Peyer's patch (tissue), 4 donors: ENCODE results near the gene MAEA. TPM values are rescaled to one million over a fixed set of nuclear protein-coding genes. Genes with fewer than 3 reads are reported as not detected.

Experiments used
- DNase-seq, 3 donors: peaks; one replicate each; pipeline ENCODE4 v3.0.0-alpha.2; 2017 to 2019
- H3K27ac ChIP-seq, 4 donors: fragments of 200-600 bp; sonication (generic); one replicate each; pipeline ENCODE4 v1.5.1; 2016 to 2019
- H3K27me3 ChIP-seq, 2 donors: fragments of 200-600 bp; sonication (generic); one replicate each; pipeline ENCODE4 v1.5.1; 2019
- H3K36me3 ChIP-seq, 3 donors: fragments of 200-600 bp; sonication (generic); one replicate each; pipeline ENCODE4 v1.5.1; 2016 to 2019
- H3K4me1 ChIP-seq, 4 donors: fragments of 200-600 bp; sonication (generic); one replicate each; pipeline ENCODE4 v1.5.1; 2016 to 2019
- H3K4me3 ChIP-seq, 4 donors: fragments of 200-600 bp; sonication (generic); 1 replicate in 3 of 4; 2 replicates in 1 of 4; pipeline ENCODE4 v1.5.1; 2016 to 2019; ENCODE audit warnings: mild to moderate bottlenecking in 1 of 4
- H3K9me3 ChIP-seq, 4 donors: fragments of 200-600 bp; sonication (generic); one replicate each; pipeline ENCODE4 v1.5.1; 2016 to 2019; ENCODE audit warnings: mild to moderate bottlenecking in 1 of 4
- CTCF ChIP-seq, 6 experiments: fragments of 450-650 bp in 4 of 6; fragments of 200-600 bp in 2 of 6; sonication (generic) in 1 of 6; IDR thresholded peaks; one replicate each; pipeline ENCODE4 v1.5.1; 2017 to 2019; ENCODE audit warnings: antibody characterized with exemption in 6 of 6, mild to moderate bottlenecking in 3 of 6, moderate library complexity in 1 of 6
- POLR2A ChIP-seq, 2 donors: fragments of 450-650 bp; IDR thresholded peaks; one replicate each; pipeline ENCODE4 v1.5.1; 2017; ENCODE audit warnings: antibody characterized with exemption in 2 of 2, mild to moderate bottlenecking in 2 of 2, moderate library complexity in 2 of 2
- total RNA-seq, 4 donors: library from RNA; depleted of rRNA; stranded (reverse); fragments of >200 nt; gene quantifications; one replicate each; pipeline ENCODE4 v1.1.0, GENCODE V29; 2016

The MAEA gene
- total RNA-seq, 4 donors from 2014 or later: 112 to 200 (median 143) TPM

GRCh38 chr4:1359144-1359501, 69.4 kb downstream of the MAEA start:
- no peaks in the 10 kb centered on the region for H3K9me3 ChIP-seq
- H3K4me1 ChIP-seq: no peaks in the 10 kb centered on the region
- no peak overlapping the region for H3K4me3 ChIP-seq
- no peak for DNase-seq
- H3K27me3 ChIP-seq: no peaks in the 10 kb centered on the region
- TF ChIP-seq POLR2A (IDR thresholded peaks at IDR 0.05) (no peak), CTCF (IDR thresholded peaks at IDR 0.05) (no peak)
- H3K27ac ChIP-seq: no peak overlapping the region
- peaks cover 0 to 46% (median 0%) of the 10 kb centered on the region in 3 donors for H3K36me3 ChIP-seq

DNA sequence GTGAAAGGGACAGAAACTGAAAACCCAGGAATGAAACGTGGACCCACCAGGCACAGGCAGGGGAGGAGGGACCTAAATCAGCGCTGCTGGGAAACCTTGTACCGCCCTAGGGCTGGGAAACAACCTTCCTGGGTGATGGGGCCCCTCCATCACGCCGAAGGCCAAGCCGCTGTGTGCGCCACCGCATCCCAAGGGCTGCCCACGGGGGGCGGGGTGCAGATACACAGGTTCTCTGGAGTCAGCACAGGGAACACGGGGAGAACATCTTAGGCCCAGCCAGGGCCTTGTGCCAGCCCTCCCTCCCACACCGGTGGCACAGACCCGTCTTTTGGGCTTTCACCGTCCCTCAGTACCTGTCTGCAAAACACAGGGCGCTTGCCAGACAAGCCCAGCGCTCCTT, 70.3 kb downstream of the MAEA start:
- peaks cover 0 to 39% (median 0%) of the 10 kb centered on the region in 3 donors for H3K36me3 ChIP-seq
- H3K27me3 ChIP-seq: no peaks in the 10 kb centered on the region
- no peak overlapping the region for H3K27ac ChIP-seq
- H3K4me3 ChIP-seq: no peak overlapping the region
- no peaks in the 10 kb centered on the region for H3K9me3 ChIP-seq
- TF ChIP-seq POLR2A (IDR thresholded peaks at IDR 0.05) (no peak), CTCF (IDR thresholded peaks at IDR 0.05) (no peak)
- no peaks in the 10 kb centered on the region for H3K4me1 ChIP-seq
- DNase-seq: no peak

- Histone ChIP-seq H3K4me3 (no peak overlapping the region), H3K27me3 (no peaks in the 10 kb centered on the region), H3K9me3 (no peaks in the 10 kb centered on the region), H3K27ac (no peak overlapping the region), H3K36me3 (peaks cover 0 to 36% (median 0%) of the 10 kb centered on the region in 3 donors), H3K4me1 (no peaks in the 10 kb centered on the region)
- no peak for TF ChIP-seq CTCF (IDR thresholded peaks at IDR 0.05)
- TF ChIP-seq POLR2A (IDR thresholded peaks at IDR 0.05): no peak
- DNase-seq: no peak
Measured at GRCh38 chr4:1360423-1361283, 71.0 kb downstream of the MAEA start.

DNA sequence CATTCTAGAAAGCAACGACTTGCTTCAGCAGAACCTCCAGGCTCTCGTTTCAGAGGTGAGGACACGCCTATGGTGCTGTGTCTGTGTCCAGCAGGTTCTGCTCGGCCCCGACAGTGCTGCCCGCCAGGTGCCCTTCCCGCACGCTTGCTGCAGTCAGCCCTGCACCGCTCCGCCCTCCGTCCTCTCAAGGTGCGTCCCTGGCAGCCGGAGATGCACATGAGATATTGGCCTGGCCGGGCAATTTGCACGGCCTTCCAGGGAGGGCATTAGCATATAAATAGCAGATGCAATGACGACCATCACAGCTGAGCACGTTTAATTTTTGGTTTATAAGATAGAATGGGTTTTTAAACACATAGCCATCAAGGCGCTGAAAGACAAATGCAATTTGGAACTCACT, 71.7 kb downstream of the MAEA start:
- H3K27ac ChIP-seq: no peak overlapping the region
- peaks cover 0 to 37% (median 0%) of the 10 kb centered on the region in 3 donors for H3K36me3 ChIP-seq
- no peak overlapping the region for H3K4me3 ChIP-seq
- TF ChIP-seq POLR2A (IDR thresholded peaks at IDR 0.05) (no peak), CTCF (IDR thresholded peaks at IDR 0.05) (no peak)
- DNase-seq: no peak
- H3K4me1 ChIP-seq: no peaks in the 10 kb centered on the region
- H3K27me3 ChIP-seq: no peaks in the 10 kb centered on the region
- H3K9me3 ChIP-seq: no peaks in the 10 kb centered on the region

- no peak for DNase-seq
- no peak for TF ChIP-seq POLR2A (IDR thresholded peaks at IDR 0.05)
- TF ChIP-seq CTCF (IDR thresholded peaks at IDR 0.05): no peak
- H3K27me3 ChIP-seq: no peaks in the 10 kb centered on the region
- no peak overlapping the region for H3K4me3 ChIP-seq
- no peak overlapping the region for H3K27ac ChIP-seq
- H3K4me1 ChIP-seq: no peaks in the 10 kb centered on the region
- H3K36me3 ChIP-seq: peaks cover 0 to 39% (median 0%) of the 10 kb centered on the region in 3 donors
- H3K9me3 ChIP-seq: no peaks in the 10 kb centered on the region
Measured at GRCh38 chr4:1362046-1362445, 72.4 kb downstream of the MAEA start.
